ENCODE data around the gene CHD6. TPM values are rescaled to one million over a fixed set of nuclear protein-coding genes. Genes with fewer than 3 reads are reported as not detected.

CHD6 gene
- total and polyA plus RNA-seq, 2 experiments from 2014 or later = 41.0 to 158 TPM

DNA sequence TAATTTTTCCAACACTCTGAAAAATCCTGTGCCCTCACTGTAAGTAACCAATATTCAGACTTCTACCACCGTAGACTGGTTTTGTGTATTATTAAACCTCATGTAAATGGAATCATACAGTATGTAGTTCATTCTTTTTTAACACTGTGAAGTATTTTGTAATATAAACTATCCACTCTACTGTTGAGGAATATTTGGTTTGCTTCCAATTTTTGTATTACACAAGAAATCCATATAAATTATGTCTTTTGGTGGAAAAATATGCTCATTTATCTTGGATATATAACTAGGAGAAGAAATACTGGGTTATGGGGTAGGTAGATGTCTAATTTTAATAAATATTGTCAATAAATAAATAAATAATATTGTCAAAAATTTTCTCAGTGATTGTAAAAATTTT is 116.8 kb downstream of the CHD6 start (continued):
- TF ChIP-seq, protein P1, sequence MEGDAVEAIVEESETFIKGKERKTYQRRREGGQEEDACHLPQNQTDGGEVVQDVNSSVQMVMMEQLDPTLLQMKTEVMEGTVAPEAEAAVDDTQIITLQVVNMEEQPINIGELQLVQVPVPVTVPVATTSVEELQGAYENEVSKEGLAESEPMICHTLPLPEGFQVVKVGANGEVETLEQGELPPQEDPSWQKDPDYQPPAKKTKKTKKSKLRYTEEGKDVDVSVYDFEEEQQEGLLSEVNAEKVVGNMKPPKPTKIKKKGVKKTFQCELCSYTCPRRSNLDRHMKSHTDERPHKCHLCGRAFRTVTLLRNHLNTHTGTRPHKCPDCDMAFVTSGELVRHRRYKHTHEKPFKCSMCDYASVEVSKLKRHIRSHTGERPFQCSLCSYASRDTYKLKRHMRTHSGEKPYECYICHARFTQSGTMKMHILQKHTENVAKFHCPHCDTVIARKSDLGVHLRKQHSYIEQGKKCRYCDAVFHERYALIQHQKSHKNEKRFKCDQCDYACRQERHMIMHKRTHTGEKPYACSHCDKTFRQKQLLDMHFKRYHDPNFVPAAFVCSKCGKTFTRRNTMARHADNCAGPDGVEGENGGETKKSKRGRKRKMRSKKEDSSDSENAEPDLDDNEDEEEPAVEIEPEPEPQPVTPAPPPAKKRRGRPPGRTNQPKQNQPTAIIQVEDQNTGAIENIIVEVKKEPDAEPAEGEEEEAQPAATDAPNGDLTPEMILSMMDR (conservative IDR thresholded peaks at IDR 0.05; ENCODE audit: low read depth in 2 of 2) = no peak
- TF ChIP-seq NANOG (IDR thresholded peaks at IDR 0.05; ENCODE audit: borderline replicate concordance) = no peak
- TF ChIP-seq CREB1 (CRISPR knock-in tag; IDR thresholded peaks at IDR 0.05; ENCODE audit: low read depth) = no peak

DNA sequence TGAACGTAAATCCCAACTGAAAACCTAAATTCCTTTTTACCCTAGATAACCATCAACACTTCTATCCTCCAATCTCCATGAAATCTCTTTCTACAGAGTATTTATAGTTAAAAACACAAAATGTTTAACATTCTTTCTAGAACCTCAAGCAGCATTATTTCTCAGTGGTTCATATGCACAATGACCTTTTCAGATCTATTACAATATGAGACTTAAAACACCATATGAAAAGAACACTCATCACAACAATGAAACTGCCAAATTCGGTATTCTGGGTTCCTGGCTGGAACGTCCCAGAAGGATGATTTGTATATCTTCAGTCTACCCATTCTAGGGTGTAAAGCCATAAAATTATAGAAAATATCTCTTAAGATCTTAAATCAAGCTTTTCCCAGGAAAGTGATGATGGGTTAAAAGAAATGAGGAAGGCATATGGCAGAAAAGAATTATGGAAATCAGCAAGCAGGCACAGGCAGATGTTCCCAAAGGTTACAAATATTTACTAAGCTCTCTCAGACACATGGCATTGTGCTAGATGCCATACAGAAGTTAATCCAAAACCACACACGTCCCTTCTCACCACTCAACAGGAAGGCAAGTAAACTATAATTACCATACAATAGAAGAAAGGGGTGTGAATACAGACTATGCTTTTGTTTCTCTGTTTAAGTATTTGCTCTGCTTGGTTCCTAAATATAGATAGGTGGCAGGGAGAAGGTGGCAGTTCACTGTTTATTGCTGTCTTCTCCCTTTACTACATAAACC is 118.0 kb downstream of the CHD6 start:
- H3K9me2 ChIP-seq (ENCODE audit: insufficient read depth) = no peaks in the 10 kb centered on the region
- no peak overlapping the region for H2AFZ ChIP-seq
- H3K27ac ChIP-seq (ENCODE audit: low read depth) = no peak overlapping the region
- H3K36me3 ChIP-seq (ENCODE audit: insufficient read depth) = peaks cover 7% of the 10 kb centered on the region; the same call in 1 of the 2 replicates
- Mint-ChIP-seq H3K4me1 (peaks cover 11% of the 10 kb centered on the region; the same call in 2 of the 3 replicates), H3K4me3 (no peak overlapping the region), H3K27ac (no peak overlapping the region; the same call in 1 of the 2 replicates), H3K9me3 (no peaks in the 10 kb centered on the region), H3K27me3 (ENCODE audit: insufficient read depth, low read depth, poor library complexity) (no peaks in the 10 kb centered on the region), H3K36me3 (ENCODE audit: low read depth) (peaks cover 23% of the 10 kb centered on the region)
- H4K20me1 ChIP-seq (replicated peaks; ENCODE audit: insufficient read depth) = peaks cover 8% of the 10 kb centered on the region
- no peaks in the 10 kb centered on the region; the same call in none of the 2 replicates for H3K79me2 ChIP-seq (replicated peaks; ENCODE audit: insufficient read depth)
- ATAC-seq = no peak
- no peak overlapping the region for H3K4me2 ChIP-seq
- DNase-seq (ENCODE audit: low spot score) = no peak
- H3F3A ChIP-seq (replicated peaks; ENCODE audit: low read depth) = no peaks in the 10 kb centered on the region
- H3K4me1 ChIP-seq (ENCODE audit: insufficient read depth) = peaks cover 9% of the 10 kb centered on the region; the same call in 1 of the 2 replicates
- no peaks in the 10 kb centered on the region for H3K27me3 ChIP-seq (ENCODE audit: insufficient read depth)
- H3K4me3 ChIP-seq = no peak overlapping the region
- no peak for TF ChIP-seq POLR2AphosphoS5 (IDR thresholded peaks at IDR 0.05; ENCODE audit: low read depth)
- TF ChIP-seq EZH2 (IDR thresholded peaks at IDR 0.05; ENCODE audit: low read depth, unreplicated experiment) = no peak
- no peak for TF ChIP-seq ZNF114 (CRISPR knock-in tag; IDR thresholded peaks at IDR 0.05)
- TF ChIP-seq, protein P2, sequence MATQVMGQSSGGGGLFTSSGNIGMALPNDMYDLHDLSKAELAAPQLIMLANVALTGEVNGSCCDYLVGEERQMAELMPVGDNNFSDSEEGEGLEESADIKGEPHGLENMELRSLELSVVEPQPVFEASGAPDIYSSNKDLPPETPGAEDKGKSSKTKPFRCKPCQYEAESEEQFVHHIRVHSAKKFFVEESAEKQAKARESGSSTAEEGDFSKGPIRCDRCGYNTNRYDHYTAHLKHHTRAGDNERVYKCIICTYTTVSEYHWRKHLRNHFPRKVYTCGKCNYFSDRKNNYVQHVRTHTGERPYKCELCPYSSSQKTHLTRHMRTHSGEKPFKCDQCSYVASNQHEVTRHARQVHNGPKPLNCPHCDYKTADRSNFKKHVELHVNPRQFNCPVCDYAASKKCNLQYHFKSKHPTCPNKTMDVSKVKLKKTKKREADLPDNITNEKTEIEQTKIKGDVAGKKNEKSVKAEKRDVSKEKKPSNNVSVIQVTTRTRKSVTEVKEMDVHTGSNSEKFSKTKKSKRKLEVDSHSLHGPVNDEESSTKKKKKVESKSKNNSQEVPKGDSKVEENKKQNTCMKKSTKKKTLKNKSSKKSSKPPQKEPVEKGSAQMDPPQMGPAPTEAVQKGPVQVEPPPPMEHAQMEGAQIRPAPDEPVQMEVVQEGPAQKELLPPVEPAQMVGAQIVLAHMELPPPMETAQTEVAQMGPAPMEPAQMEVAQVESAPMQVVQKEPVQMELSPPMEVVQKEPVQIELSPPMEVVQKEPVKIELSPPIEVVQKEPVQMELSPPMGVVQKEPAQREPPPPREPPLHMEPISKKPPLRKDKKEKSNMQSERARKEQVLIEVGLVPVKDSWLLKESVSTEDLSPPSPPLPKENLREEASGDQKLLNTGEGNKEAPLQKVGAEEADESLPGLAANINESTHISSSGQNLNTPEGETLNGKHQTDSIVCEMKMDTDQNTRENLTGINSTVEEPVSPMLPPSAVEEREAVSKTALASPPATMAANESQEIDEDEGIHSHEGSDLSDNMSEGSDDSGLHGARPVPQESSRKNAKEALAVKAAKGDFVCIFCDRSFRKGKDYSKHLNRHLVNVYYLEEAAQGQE (IDR thresholded peaks at IDR 0.05; ENCODE audit: unreplicated experiment) = no peak
- no peak for TF ChIP-seq JUNB (IDR thresholded peaks at IDR 0.05; ENCODE audit: unreplicated experiment)
- TF ChIP-seq EZH2phosphoT487 (IDR thresholded peaks at IDR 0.05; ENCODE audit: unreplicated experiment) = no peak
- TF ChIP-seq, protein P3, sequence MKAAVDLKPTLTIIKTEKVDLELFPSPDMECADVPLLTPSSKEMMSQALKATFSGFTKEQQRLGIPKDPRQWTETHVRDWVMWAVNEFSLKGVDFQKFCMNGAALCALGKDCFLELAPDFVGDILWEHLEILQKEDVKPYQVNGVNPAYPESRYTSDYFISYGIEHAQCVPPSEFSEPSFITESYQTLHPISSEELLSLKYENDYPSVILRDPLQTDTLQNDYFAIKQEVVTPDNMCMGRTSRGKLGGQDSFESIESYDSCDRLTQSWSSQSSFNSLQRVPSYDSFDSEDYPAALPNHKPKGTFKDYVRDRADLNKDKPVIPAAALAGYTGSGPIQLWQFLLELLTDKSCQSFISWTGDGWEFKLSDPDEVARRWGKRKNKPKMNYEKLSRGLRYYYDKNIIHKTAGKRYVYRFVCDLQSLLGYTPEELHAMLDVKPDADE (IDR thresholded peaks at IDR 0.05) = no peak
- no peak for TF ChIP-seq STAT1 (IDR thresholded peaks at IDR 0.05; ENCODE audit: unreplicated experiment)
- TF ChIP-seq NANOG (IDR thresholded peaks at IDR 0.05; ENCODE audit: borderline replicate concordance) = no peak
- no peak for TF ChIP-seq ZNF331 (CRISPR knock-in tag; IDR thresholded peaks at IDR 0.05; ENCODE audit: low read depth)
- no peak for TF ChIP-seq CREB1 (CRISPR knock-in tag; IDR thresholded peaks at IDR 0.05; ENCODE audit: low read depth)
